Stimulated activated CD8-positive, alpha-beta memory T cell treated with anti-CD3 and anti-CD28 coated beads, Interleukin-7, amount 100 ng/mL, for 24 hours (primary cell): ENCODE measurements around the gene TUBB1.
A peak's percentile ranks its signal among the peaks of the same experiment; 100 is the strongest.
"Not testable (repeated sequence)": the region's sequence is repeated elsewhere in the genome, so short reads cannot be mapped to it uniquely, and the experiment has no call there.

Source experiments
- DNase-seq: peaks from one replicate; pipeline ENCODE4 v3.0.0-alpha.2; 2020; ENCODE audit warnings: low read depth

TUBB1 gene

DNA sequence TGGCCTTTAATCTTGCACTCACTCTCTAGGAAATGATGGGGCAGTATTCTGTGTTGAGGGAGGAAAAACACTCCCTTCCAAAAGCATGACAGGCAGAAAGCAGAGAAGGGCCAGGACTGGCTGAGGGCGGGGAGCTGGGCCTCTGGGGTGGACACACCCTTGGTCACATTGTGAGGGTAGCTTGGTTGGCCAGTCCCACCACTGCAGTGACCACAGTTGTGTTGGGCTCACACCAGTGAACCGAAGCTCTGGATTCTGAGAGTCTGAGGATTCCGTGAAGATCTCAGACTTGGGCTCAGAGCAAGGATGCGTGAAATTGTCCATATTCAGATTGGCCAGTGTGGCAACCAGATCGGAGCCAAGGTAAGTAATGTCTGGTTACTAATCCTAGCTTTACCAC, at the start of gene TUBB1:
TUBB1 (plus strand) TSS at position 213 of the 400 bp plus-strand sequence; CDS start at position 307, 94 bp downstream.
- DNase-seq: no peak

DNA sequence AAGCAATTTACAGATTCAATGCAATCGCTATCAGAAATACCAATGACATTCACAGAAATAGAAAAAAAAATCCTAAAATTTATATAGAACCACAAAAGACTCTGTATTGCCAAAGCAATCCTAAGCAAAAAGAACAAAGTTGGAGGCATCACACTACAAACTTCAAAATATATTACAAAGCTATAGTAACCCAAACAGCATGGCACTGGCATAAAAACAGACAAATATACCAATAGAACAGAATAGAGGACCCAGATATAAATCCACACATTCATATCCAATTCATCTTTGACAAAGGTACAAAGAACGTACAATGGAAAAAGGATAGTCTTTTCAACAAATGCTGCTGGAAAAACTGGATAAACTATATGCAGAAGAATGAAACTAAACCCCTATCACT, 49.8 kb upstream of the TUBB1 start:
- no peak for DNase-seq

DNA sequence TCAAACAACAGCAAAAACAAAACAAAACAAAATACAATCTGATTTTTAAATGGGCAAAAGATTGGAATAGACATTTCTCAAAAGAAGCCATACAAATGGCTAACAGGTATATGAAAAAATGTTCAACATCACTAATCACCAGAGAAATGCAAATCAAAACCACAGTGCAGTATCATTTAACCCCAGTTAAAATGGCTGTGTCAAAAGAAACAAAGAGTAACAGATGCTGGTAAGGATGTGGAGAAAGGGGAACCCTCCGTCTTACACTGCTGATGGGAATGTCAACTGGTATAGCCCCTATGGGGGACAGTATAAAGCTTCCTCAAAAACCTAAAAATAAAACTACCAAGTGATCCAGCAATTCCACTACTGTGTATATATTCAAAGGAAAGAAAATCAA, 49.1 kb upstream of the TUBB1 start:
- DNase-seq: no peak

DNA sequence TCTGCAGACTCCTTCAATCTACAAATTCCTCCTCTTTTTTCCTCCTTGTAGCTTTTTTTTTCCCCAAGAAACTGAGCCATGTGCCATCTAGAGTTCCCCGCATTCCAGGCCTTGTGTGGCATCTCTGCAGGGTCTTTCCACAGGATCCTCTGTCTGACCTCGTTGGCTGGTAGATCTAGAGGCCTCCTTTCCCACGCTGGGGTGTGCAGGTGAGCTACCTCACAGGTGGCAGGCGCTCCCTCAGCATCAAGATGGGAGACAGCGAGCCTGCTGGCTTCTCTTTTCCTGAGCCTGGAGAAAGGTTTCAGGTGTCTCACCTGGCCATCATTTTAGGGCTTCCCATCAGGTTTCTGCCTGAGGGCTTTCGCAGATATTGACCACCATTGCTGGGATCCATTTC, 47.8 kb upstream of the TUBB1 start:
- no peak for DNase-seq

DNA sequence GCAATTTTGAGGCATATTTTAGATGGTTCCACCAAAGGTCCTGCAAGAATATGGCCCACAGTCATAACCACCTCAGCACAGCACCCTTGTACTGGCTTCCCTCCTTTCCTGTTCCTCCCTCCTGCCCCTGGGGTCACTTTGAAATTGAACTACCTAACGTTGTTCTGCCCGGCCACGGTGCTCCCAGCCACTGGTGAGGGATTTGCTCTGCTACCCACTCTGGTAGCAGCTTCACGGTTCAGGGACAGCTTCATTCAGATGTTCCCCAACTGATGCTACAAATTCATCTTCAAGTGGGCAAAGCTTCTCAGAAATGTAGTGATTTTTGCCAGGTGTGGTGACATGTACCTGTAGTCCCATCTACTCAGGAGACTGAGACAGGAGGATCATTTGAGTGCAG, 46.0 kb upstream of the TUBB1 start:
- no peak for DNase-seq

DNA sequence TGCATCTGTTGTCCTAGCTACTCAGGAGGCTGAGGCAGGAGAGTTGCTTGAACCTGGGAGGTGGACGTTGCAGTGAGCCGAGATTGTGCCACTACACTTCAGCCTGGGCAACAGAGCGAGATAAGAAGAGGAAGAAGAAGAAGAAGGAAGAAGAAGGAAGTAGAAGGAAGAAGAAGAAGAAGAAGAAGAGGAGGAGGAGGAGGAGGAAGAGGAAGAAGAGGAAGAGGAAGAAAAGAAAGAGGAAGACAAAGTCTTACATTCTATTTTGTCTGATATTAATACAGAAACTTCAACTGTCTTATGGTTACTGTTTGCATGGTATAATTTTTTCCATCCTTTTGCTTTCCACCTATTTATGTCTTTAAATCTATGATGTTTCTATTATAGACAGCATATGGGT, 45.4 kb upstream of the TUBB1 start:
- DNase-seq: no peak

DNA sequence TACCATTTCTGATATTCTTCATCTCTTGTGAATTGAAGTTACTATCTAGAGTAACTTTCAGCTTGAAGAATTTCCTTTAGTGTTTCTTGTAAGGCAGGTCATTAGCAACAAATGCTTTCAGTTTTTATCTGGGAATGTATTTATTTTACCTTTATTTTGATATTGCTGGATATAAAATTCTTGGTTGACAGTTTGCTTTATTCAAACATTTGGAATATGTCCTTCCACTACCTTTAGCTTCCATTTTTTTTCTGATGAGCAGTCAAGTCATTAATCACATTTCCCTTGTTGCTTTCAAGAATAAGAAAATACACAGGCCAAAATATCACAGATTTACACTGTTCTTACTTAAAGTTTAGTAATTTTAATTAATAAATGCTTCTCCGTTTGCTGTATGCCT, 43.9 kb upstream of the TUBB1 start:
- no peak for DNase-seq

DNA sequence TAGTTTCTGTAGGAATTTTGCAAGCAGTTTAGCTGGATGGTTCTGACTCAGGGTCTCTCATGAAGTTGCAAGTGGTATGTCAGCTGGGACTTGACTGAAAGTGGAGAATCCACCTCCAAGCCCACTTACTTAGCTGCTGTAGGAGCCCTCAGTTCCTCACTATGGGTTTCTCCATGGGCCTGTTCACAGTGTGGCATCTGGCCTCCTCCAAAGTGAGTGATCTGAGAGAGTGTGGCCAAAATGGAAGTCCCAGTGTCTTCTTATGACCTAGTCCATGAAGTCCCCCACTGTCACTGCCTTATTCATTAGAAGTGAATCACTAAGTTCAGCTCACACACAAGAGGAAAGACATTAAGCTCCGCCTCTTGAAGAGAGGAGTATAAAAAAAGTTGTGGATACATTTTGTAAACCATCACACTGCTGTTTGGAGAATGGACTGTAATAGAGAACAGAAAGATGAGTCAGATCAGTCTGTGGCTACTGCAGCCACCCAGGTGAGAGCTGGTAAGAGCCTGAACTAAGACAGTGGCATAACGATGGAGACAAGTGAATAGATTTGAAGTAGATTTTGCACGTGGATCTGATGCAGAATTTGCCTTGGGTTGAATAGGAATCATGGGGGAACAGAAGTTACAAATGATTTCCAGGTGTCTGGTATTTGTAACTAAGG, 43.0 kb upstream of the TUBB1 start:
- DNase-seq: no peak

DNA sequence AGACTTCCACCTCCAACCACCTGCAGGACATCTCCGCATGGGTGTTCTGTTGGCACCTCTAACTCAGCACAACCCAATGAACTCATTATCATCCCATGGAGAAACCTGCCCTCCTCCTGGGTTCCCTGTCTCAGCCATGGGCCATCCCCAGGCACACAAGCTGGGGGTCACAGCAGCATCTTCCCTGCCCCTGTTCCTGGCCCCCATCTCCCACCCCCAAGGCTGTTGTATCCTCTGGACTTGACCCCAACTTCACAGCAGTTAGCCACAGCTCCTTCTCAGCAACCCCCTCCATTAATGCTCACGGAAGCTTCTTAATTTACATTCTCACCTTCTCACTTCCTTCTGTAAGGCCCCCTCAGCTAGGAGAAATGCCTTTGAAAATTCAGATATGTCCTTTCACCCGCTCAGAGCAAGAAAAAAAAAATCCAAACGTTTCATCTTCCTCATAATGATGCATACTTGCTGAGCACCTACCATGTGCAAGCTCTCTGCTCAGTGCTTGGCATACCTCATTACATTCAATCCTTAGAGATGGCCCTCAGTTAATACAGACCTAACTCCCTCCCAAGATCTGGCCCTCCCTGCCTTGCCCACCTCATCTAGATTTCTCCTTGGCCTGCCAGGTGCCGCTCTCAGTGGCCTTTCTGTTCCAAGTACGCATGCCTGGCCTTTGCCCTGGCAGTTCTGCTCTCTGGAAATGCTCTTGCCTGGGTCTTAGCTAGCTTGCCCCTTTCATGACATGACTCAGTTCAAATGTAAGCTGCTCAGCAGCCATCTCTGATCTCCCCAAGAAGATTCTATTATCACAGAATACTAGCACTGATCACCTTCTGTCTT, 40.7 kb upstream of the TUBB1 start:
- no peak for DNase-seq

DNA sequence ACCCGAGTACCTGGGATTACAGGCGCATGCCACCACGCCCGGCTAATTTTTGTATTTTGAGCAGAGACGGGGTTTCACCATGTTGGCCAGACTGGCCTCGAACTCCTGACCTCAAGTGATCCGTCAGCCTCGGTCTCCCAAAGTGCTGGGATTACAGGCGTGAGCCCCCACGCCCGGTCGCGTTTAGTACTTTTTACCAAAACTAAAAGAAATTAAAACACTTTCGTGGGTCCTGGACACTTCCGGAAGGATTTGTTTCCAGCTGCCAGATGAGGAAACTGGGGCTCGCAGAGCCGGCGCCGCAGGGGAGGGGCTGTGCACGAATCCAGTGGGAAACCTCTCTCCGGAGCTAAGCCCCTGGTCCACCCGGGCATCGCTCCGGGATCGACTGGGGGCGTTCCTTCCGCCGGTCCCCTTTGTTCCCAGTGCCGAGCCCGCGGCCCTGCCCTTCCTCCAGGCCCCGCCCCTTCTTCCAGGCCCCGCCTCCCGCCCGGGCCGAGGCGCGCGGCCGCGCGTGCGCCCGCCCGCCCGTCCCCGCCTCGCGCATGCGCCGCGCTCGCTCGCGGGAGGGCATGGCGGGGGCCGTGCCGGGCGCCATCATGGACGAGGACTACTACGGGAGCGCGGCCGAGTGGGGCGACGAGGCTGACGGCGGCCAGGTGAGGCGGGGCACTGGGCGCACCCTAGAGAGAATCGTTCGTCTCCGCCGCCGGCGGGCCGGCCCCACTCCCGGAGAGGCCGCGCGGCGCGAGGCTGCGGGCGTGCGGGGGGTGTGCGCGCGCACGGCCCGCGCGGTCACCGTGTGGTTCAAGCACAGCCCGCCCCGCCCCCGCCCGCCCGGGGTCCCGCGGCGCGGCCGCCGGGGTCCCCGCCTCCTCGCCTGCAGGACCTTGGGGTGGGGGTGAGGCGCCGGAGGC, 38.3 kb upstream of the TUBB1 start, which contains the start of gene NELFCD:
NELFCD (plus strand) TSS at position 546 of the 917 bp plus-strand sequence; CDS start at position 600, 54 bp downstream.
- DNase-seq: peak; percentile 77

DNA sequence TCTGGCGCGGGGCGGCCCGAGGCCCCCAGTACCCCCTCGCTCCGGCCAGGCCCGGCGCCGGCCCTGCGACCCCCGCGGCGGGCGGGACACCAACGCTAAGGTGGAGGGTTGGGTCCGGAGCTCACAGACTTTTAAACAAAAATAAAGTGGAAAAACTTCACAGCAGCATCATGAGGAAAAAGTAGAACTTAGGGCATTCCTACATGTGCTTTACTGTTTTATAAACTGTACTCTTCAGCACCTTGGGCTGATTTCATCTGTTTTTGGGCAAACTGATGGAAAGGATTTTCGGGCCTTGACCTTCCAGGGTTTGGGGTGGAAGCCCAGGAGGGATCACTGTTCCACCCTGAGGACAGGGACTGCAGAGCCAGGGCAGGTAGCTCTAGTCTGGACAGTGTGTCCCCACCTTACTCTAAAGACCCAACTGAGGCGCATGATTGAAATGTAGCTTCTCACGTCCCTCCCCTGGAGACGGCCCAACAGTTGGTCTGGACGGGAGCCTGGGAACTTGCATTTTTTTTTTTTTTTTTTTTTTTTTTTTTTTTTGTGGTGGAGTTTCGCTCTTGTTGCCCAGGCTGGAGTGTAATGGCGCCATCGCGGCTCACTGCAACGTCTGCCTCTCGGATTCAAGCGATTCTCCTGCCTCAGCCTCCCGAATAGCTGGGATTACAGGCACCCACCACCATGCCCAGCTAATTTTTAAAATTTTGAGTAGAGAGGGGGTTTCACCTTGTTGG, 37.4 kb upstream of the TUBB1 start:
- DNase-seq: no peak

DNA sequence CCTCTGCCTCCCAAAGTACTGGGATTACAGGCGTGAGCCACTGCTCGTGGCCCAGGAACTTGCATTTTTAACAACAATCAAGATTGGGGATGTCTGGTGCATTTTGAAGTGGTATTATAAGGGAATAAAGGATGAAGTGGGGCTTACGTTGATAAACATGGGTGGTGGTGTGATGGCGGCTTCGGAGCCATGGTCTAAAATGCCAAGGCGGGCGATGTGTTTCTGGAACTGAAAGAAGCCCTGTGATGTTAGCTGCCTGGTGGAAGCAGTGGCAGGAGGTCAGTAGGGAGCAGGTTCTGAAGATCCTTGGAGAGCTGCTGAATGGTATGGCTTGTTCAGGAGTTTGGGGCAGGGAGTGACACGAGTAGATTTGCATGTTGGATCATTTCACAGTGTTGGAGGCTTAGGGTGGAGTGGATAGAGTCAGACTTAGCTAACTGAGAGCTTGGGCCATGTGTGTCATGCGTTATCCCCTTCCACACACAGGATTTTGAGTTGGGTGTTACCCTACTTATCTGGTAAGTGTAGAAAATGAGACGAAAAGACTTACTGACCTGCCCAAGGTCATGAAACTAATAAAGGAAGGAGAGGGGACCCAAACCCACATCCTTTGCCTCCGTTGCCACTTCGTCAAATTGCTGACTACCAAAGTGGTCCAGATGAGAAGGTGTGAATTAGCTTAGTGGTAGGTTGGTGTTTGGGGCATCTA, 36.7 kb upstream of the TUBB1 start:
- no peak for DNase-seq

DNA sequence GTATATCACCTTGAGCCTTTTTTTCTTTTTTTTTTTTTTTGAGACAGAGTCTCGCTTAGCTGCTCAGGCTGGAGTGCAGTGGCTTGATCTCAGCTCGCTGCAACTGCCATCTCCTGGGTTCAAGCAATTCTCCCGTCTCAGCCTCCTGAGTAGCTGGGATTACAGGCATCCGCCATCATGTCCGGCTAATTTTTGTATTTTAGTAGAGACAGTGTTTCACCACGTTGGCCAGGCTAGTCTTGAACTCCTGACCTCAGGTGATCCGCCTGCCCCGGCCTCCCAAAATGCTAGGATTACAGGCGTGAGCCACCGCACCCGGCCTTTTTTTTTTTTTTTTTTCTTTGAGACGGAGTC, 36.1 kb upstream of the TUBB1 start:
- not testable (repeated sequence) for DNase-seq

DNA sequence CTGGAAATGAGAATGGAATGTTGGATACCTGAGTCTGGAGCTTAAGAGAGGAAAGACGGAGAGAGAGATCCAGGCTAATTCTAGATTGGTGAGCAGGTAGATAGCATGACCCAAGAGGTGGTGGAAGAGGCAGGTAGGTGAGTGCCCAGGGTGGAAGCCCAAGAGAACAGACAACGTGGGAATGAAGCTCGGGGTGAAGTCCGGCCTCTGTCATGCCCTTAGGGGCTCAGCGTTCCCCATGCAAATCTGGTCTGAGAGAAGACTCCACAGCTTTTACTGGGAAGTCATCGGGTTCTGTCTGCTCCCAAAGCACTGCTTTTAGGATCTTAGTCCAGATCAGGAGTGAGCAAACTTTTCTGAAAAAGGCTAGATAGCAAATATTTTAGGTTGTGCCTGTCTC, 34.5 kb upstream of the TUBB1 start:
- no peak for DNase-seq

DNA sequence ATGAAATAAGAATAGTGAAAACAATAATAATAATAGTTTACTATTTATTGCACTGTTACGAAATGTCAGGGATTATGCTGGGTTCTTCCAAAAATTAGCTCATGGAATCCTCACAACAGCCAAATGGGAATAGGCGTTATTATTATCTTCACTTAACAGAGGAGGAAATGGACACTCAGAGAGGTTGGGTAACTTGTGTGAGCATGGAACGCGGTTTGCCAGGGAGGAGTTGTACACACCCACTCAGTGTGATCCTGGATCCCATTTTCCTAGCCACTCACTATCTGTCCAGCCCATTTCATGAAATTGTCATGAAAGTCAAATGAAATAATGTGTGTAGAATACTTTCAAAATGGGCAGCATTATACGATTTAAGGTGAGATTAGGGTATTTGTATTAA, 33.6 kb upstream of the TUBB1 start:
- DNase-seq: no peak

DNA sequence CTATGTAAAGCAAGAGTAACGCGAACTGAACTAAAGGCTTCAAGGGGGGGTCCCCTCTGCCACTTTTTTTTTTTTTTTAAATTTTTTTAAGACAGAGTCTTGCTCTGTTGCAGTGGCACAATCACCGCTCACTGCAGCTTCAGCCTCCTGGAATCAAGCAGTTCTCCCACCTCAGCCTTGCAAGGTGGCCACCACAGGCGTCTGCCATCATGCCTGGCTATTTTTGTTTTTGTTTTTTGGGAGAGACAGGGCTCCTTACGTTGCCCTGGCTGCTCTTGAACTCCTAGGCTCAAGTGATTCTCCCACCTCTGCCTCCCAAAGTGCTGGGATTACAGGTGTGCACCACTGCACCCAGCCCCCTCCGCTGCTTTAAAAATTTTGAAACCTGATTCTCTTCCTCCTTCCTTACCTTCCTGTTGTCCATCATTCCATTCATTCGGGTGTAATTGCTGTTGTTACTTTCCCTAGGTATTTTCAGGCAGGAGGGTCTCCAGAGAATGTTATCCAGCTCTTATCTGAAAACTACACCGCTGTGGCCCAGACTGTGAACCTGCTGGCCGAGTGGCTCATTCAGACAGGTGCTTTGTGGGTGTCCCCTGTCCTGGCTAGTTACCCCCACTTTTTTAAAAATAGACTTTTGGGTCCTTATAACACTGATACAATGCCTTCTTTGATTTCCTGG, 32.8 kb upstream of the TUBB1 start:
- DNase-seq: no peak

DNA sequence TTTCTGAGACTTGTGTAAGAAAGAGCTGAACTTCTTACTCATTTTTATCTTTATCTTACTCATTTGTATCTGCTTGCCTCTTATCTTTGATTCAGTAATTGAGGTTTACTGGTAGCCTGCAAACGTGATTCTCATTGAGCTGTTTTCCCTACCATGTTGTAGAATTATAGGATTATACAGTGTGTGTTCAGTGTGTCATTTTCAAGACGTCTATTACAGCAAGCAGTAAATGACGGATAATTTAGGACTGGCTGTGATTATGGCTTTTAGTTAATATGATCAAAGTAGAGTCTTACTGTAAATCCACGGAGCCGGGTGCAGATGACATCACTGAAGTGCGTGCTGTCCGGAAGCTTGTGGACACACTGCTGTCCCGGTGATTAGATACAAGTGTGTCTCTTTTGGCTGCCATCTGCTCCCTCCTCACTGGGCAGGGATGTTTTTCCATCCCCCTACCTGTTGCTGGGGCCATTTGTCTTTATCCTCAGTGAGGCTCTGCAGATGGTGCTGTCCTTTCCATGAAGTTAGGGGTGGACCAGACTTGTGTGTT, 32.2 kb upstream of the TUBB1 start:
- no peak for DNase-seq

DNA sequence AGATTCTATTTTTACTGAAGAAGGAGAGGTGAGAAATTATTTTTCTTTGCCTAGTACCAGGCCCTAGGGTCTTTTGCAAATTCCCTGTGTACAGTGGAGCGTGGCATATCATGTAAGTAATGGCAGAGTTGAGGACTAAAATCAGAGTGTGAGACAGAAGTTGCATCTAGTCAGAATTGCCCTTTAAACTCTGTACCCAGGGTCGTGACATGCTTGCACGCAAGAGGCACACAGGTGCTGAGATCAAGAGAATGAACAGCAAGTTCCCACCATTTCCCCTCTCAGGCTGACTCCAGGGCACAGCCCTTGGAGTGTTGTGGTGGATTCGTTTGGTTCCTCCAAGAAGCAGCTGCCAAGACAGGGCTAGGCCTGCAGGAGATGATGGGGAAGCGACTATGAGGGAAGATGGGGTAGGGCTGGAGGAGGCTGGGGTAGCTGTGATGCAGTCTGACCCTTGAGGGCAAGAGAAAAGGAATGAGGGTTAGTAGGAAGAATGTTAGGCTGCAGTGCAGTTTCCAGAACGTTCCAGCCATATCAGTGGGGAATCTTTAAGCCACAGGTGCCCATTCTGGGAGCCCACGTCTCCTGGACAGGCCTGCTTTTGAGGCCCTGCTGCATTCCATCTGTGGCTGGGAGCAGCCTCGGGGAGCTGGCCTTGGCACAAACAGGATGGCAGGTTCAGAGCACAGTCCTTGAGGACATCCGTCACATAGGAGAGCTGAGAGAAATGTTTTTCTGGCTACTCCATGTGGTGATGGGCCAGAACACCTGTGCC, 31.3 kb upstream of the TUBB1 start:
- DNase-seq: no peak

DNA sequence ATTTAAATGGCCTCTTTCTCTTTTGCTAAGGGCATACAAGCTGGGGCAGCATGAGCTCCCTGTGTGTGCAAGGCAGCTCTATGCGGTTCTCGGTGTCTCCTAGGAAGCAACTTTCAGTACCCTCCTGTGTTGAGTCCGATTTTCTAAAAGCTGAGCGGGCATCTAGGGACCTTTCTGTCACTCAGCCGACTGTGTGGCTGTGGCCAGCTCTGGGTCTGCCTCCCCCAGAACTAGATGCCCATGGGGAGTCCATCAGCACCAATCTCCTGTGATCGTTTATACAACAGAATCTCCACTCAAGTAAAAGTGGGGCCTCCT, 30.7 kb upstream of the TUBB1 start:
- DNase-seq: no peak

DNA sequence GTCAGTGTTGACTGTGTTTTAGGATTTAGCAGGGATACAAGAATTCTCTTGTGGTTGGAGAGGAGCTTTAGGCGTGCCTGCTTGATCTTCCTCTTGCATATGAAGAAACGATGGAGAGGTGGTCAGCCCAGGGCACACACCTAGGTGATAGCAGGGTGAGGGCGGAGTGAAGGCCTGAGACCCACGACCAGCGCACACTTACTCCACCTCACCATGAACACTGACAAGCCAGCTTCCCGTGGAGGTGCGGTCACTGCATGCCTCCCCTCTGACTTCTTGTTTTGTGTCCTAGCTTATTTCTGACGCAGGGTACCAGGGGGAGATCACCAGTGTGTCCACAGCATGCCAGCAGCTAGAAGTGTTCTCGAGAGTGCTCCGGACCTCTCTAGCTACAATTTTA, 30.0 kb upstream of the TUBB1 start:
- DNase-seq: no peak
